KMS-11 (cell line): ENCODE results near the gene THRA.
A peak's percentile ranks its signal among the peaks of the same experiment; 100 is the strongest.

ENCODE experiments used
- H2AFZ ChIP-seq: fragments of 200-600 bp; sonication (generic); 2 replicates; pipeline ENCODE4 v1.6.1; 2016; ENCODE audit warnings: antibody characterized with exemption, mixed run types, low read depth
- H3K27ac ChIP-seq: fragments of 200-600 bp; sonication (generic); 2 replicates; pipeline ENCODE4 v1.6.1; 2016; ENCODE audit warnings: mild to moderate bottlenecking, mixed run types
- H3K27me3 ChIP-seq: fragments of 200-600 bp; sonication (generic); 2 replicates; pipeline ENCODE4 v1.6.1; 2017; ENCODE audit warnings: mild to moderate bottlenecking, low read depth, mixed run types, moderate library complexity; ENCODE audit not compliant: insufficient read depth
- H3K36me3 ChIP-seq: fragments of 200-600 bp; sonication (generic); 2 replicates; pipeline ENCODE4 v1.6.1; 2017; ENCODE audit warnings: mild to moderate bottlenecking, mixed run types; ENCODE audit not compliant: insufficient read depth
- H3K4me1 ChIP-seq: fragments of 200-600 bp; sonication (generic); 2 replicates; pipeline ENCODE4 v1.6.1; 2016; ENCODE audit warnings: mild to moderate bottlenecking, low read depth, mixed run types; ENCODE audit not compliant: poor library complexity, severe bottlenecking
- H3K4me2 ChIP-seq: fragments of 200-600 bp; sonication (generic); 2 replicates; pipeline ENCODE4 v1.7.0; 2016; ENCODE audit warnings: mild to moderate bottlenecking, mixed run types
- H3K4me3 ChIP-seq: fragments of 200-600 bp; sonication (generic); IDR thresholded peaks from 2 replicates; pipeline ENCODE4 v1.6.1; 2017; ENCODE audit warnings: low read depth, low read length, mixed read lengths; ENCODE audit not compliant: insufficient read depth
- H3K79me2 ChIP-seq: fragments of 200-600 bp; sonication (generic); 2 replicates; pipeline ENCODE4 v1.6.1; 2016; ENCODE audit warnings: low read depth, mixed run types; ENCODE audit not compliant: insufficient read depth
- H3K9ac ChIP-seq: fragments of 200-600 bp; sonication (generic); 2 replicates; pipeline ENCODE4 v1.6.1; 2016; ENCODE audit warnings: mild to moderate bottlenecking, mixed run types
- H4K20me1 ChIP-seq: fragments of 200-600 bp; sonication (generic); 2 replicates; pipeline ENCODE4 v1.6.1; 2016; ENCODE audit warnings: mild to moderate bottlenecking, mixed run types; ENCODE audit not compliant: insufficient read depth
- TF ChIP-seq, protein P1 (sequence below): fragments of 200-600 bp; sonication (generic); conservative IDR thresholded peaks from 2 replicates; pipeline ENCODE4 v1.6.1; 2017; ENCODE audit warnings: low read depth, mild to moderate bottlenecking, antibody characterized with exemption, low read length, moderate library complexity, mixed read lengths

The THRA gene, protein sequence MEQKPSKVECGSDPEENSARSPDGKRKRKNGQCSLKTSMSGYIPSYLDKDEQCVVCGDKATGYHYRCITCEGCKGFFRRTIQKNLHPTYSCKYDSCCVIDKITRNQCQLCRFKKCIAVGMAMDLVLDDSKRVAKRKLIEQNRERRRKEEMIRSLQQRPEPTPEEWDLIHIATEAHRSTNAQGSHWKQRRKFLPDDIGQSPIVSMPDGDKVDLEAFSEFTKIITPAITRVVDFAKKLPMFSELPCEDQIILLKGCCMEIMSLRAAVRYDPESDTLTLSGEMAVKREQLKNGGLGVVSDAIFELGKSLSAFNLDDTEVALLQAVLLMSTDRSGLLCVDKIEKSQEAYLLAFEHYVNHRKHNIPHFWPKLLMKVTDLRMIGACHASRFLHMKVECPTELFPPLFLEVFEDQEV

DNA sequence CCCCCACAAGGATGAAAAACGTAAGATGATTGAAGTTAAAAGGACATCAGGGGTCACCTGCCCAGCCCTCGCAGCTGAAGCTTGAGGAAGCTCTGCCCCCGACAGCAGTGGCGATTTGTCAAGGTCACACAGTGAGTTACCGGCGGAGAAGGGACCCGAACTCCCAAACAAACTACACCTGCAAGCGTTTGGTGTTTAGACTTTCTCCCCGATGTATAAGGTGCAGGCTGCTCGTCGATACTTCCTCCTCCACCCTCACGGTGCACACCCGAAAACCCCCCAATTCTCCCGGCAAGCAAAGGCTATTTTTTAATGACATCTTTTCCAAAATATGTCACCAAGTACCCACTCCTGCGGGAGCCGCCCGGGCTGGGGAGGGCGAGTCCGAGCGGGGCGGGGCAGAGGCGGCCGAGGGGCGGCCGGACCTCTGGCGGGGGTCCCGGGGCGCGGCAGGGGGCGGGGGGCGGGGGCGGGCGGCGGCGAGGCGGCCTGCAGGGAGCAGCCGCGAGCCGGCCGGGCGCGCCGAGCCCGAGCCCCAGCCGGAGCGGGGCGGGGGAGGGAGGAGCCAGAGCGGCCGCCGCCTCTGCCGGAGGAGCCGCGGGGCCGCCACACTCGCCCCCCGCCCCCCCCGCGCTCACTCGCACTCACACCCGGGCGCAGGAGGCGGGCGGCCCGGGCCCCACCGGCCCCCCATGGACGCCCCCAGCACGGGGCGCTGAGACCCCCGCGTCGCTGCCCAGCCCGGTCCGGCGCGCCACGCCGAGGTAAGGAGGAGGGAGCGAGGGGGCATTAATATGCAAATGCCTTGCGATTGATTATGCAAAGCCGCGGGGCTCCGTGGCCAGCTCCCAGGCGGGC, at the start of gene THRA:
Gene THRA (plus strand): TSS at position 637 of the 858 bp plus-strand sequence. CDS start 11,524 bp downstream, outside the sequence.
- H3K9ac ChIP-seq: peak within 1 kb of the TSS; percentile 82
- peak within 1 kb of the TSS; percentile 41 for H3K27ac ChIP-seq
- H4K20me1 ChIP-seq: no peaks in the 10 kb centered on the region
- H3K4me2 ChIP-seq: peak within 1 kb of the TSS; percentile 85
- peak within 1 kb of the TSS; percentile 96 for H2AFZ ChIP-seq
- no peaks in the 10 kb centered on the region; the same call in 1 of the 2 replicates for H3K79me2 ChIP-seq
- no peak within 1 kb of the TSS for H3K4me3 ChIP-seq
- H3K4me1 ChIP-seq: peaks cover 32% of the 10 kb centered on the region
- H3K36me3 ChIP-seq: no peaks in the 10 kb centered on the region
- peaks cover 9% of the 10 kb centered on the region; the same call in 1 of the 2 replicates for H3K27me3 ChIP-seq
- TF ChIP-seq, protein P1, sequence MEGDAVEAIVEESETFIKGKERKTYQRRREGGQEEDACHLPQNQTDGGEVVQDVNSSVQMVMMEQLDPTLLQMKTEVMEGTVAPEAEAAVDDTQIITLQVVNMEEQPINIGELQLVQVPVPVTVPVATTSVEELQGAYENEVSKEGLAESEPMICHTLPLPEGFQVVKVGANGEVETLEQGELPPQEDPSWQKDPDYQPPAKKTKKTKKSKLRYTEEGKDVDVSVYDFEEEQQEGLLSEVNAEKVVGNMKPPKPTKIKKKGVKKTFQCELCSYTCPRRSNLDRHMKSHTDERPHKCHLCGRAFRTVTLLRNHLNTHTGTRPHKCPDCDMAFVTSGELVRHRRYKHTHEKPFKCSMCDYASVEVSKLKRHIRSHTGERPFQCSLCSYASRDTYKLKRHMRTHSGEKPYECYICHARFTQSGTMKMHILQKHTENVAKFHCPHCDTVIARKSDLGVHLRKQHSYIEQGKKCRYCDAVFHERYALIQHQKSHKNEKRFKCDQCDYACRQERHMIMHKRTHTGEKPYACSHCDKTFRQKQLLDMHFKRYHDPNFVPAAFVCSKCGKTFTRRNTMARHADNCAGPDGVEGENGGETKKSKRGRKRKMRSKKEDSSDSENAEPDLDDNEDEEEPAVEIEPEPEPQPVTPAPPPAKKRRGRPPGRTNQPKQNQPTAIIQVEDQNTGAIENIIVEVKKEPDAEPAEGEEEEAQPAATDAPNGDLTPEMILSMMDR: no peak

DNA sequence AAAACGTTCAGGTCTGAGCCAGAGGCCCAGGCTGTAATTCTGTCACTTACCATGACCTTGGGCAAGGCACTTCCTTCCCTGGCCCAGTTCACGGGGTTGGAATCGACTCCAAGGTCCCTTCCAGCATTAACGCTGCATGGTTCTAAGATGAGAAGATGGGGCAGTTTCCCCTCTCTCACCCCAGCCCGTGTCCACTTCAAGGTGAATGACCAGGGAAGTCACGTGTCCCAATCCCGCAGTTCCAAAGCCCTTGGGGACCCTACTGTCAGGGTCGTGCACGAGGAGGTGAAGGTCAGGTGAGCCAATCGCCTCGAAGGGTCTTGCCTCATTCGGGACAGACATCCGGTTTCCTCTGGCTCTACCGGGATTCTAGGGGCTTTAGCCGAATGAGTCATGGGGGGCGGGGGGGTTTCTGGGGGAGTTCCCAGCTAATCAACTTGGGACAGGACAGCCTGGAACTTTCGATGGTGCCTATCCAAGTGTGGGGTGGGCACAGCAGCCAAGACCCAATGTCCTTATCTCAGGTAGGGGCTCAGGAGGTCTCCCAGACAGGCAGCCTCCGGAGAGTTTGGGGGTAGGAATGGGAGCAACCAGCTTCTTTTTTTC, 48.3 kb upstream of the THRA start:
- Histone ChIP-seq H3K9ac (no peak overlapping the region), H4K20me1 (no peaks in the 10 kb centered on the region), H3K4me3 (no peak overlapping the region), H3K4me1 (peaks cover 4% of the 10 kb centered on the region), H2AFZ (no peak overlapping the region), H3K4me2 (no peak overlapping the region), H3K36me3 (no peaks in the 10 kb centered on the region), H3K27ac (no peak overlapping the region), H3K79me2 (no peaks in the 10 kb centered on the region), H3K27me3 (no peaks in the 10 kb centered on the region)
- TF ChIP-seq, protein P1: no peak

DNA sequence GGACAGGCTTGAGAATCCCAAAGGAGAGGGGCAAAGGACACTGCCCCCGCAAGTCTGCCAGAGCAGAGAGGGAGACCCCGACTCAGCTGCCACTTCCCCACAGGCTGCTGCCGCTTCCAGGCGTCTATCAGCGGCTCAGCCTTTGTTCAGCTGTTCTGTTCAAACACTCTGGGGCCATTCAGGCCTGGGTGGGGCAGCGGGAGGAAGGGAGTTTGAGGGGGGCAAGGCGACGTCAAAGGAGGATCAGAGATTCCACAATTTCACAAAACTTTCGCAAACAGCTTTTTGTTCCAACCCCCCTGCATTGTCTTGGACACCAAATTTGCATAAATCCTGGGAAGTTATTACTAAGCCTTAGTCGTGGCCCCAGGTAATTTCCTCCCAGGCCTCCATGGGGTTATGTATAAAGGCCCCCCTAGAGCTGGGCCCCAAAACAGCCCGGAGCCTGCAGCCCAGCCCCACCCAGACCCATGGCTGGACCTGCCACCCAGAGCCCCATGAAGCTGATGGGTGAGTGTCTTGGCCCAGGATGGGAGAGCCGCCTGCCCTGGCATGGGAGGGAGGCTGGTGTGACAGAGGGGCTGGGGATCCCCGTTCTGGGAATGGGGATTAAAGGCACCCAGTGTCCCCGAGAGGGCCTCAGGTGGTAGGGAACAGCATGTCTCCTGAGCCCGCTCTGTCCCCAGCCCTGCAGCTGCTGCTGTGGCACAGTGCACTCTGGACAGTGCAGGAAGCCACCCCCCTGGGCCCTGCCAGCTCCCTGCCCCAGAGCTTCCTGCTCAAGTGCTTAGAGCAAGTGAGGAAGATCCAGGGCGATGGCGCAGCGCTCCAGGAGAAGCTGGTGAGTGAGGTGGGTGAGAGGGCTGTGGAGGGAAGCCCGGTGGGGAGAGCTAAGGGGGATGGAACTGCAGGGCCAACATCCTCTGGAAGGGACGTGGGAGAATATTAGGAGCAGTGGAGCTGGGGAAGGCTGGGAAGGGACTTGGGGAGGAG, 47.5 kb upstream of the THRA start, which contains the start of gene CSF3:
Gene CSF3 (plus strand): TSS at position 436 of the 993 bp plus-strand sequence. CDS start 35 bp downstream, at position 471.
- Histone ChIP-seq H3K9ac (no peak within 1 kb of the TSS), H3K4me2 (no peak within 1 kb of the TSS), H3K79me2 (no peaks in the 10 kb centered on the region), H3K4me3 (no peak within 1 kb of the TSS), H3K27me3 (no peaks in the 10 kb centered on the region), H3K36me3 (no peaks in the 10 kb centered on the region), H3K4me1 (peaks cover 4% of the 10 kb centered on the region), H2AFZ (no peak within 1 kb of the TSS), H4K20me1 (no peaks in the 10 kb centered on the region), H3K27ac (no peak within 1 kb of the TSS)
- TF ChIP-seq, protein P1: no peak
